Stimulated activated CD8-positive, alpha-beta memory T cell treated with anti-CD3 and anti-CD28 coated beads, Interleukin-12 subunit alpha, Interleukin-12 subunit beta, amount 100 ng/mL, for 1 hour (primary cell): ENCODE results near the gene OR2B2.
A peak's percentile ranks its signal among the peaks of the same experiment; 100 is the strongest.
"Not testable (repeated sequence)": the region's sequence is repeated elsewhere in the genome, so short reads cannot be mapped to it uniquely, and the experiment has no call there.

Experiments used
- DNase-seq: peaks from one replicate; pipeline ENCODE4 v3.0.0-alpha.2; 2020; ENCODE audit warnings: low read depth

The OR2B2 gene

GRCh38 chr6:27911956-27912446 is at the start of gene OR2B2:
TSS of gene OR2B2 (minus strand) at chr6:27912396. CDS start at chr6:27912319, 77 bp downstream.
- no peak for DNase-seq

GRCh38 chr6:27957516-27957915 is 45.3 kb upstream of the OR2B2 start:
- DNase-seq = no peak

DNA sequence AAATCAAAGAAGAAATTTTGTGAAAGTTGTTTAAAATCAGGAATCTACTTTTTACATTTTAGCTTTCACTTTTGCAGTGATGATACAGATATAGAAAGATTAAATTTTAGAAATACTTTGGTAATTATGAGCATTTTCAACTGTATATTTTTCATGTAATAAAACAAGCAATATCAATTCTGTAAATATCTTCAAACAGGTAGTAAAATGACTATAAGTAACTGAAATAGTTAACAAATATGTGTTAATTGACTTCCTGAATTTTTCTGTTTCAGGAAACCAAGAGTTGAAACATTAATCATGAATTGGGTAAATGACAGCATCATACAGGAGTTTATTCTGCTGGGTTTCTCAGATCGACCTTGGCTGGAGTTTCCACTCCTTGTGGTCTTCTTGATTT is 44.7 kb upstream of the OR2B2 start, which contains the start of gene OR2B6:
TSS of gene OR2B6 (plus strand) at position 301 of the 400 bp plus-strand sequence. CDS start at position 301, 0 bp downstream.
- DNase-seq = no peak

DNA sequence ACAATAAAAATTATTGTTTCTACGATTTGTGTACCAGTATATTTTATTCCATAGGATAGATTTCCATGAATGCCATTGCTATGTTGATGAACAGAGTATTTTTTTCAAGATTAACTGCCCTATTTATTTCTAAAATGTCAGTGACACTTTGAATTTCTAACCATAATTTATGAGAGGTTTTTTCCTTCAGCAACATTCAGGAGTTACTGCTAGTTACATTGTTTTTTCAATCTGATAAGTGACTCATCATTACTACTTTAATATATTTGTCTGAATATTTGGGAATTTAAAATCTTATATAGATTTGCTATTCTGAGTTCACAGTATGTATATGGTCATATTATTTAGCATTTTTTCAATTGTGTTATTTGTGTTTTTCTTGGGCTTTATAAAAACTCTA is 38.8 kb upstream of the OR2B2 start:
- DNase-seq = no peak

DNA sequence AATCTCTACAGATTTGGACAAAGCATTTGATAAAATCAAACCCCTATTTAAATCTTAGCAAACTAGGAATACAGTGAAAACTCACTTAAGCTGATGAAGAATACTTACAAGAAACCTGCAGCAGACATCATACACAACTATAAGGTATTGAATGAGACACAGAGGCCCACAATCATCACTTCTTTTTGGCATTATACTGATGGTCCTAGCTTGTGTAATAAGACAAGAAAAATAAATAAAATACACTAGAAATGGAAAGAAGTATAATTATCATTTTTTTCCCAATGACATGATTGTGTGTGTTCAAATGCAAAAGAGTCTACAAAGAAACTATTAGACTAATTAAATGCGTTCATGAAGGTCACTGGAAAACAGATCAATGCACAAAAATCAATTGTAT is 36.0 kb upstream of the OR2B2 start:
- no peak for DNase-seq

- DNase-seq = not testable (repeated sequence)
Observed at GRCh38 chr6:27943072-27943471, 30.9 kb upstream of the OR2B2 start.

DNA sequence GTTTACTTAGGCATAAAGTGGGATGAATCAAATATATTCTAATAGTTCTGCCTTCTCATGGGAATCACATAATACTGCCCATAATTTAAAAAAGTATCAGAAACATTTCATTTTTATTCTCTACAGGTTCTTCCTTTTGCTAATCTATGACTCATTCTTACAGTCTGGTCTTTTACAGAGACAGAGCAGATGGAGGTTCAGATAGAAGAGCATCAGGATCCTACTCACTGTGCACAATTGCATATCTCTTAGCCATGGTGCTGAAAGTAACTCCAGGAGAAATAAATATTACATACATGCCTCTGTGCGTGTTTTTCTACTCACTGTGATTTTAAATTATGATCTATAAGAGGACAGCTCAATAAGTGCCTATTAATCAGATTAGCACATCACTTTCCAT is 28.6 kb upstream of the OR2B2 start:
- no peak for DNase-seq

DNA sequence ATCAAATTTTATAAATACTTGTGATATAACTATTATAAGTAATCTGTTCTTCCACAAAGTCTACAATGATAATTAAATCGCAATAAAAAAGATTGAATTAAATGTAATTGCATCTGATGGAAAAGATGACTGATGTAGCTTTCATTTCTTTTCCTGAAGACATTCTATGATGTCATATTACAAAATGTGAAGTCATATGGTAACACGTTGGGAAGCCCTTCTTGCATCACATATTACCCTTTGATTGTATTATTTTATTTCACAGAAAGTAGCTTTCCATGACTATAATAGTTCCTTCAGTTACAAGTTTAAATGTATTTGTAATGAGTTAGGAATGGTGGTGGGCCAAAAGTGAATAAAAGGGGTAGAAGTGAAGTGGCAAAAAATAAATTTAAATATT is 19.0 kb upstream of the OR2B2 start:
- no peak for DNase-seq

- not testable (repeated sequence) for DNase-seq
Observed at GRCh38 chr6:27929930-27930329, 17.7 kb upstream of the OR2B2 start.

DNA sequence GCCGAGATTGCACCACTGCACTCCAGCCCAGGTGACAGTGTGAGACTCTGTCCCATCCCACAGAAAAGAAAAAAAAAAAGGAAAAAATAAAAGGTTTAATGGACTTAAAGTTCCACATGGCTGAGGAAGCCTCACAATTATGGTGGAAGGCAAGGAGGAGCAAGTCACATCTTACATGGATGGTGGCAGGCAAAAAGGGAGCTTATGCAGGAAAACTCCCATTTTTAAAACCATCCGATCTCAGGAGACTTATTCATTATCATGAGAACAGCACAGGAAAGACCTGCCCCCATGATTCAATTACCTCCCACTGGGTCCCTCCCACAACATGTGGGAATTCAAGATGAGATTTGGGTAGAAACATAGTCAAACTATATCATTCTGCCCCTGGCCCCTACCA is 15.8 kb upstream of the OR2B2 start:
- not testable (repeated sequence) for DNase-seq

DNA sequence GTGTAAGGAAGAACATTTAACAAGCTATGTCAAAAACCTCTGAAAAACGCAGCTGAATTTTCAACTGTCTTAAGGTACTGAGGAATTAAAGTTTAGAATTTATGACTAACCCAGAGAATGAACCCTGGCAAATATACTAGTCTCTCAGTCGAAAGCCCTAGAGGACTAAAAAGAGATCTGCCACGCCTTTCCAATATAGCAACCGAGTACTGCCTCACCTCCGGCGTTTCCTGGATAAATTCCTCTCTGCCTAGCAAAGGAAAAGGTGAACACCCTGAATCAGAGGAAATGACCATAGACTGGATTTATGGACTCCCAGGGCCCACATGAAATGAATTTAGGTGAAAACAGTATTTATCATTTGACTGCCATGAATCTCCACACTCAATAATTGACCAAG is 12.0 kb upstream of the OR2B2 start:
- no peak for DNase-seq

DNA sequence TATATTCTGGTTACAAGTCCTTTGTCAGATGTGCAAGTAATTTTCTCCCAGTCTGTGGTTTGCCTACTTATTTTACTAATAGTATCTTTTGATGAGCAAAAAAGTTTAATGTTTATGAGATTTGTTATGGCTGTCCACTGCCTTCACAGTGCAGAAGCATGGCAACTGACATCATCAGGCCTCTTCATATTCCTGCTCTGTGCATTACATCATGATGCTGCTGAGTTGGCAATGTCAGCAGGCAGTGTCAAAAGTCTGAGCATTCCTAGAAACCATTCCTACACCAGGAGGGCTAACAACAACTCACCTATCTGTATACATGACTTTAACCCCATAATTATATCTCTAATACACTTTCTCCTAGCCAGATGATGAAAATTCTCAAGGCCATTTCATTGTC is 10.8 kb upstream of the OR2B2 start:
- no peak for DNase-seq

GRCh38 chr6:27908017-27908416 is 4.2 kb downstream of the OR2B2 start:
- no peak for DNase-seq

GRCh38 chr6:27902335-27903314 is 9.6 kb downstream of the OR2B2 start:
- DNase-seq = peak; percentile 85

- DNase-seq = no peak
Observed at GRCh38 chr6:27901801-27902200, 10.4 kb downstream of the OR2B2 start.

DNA sequence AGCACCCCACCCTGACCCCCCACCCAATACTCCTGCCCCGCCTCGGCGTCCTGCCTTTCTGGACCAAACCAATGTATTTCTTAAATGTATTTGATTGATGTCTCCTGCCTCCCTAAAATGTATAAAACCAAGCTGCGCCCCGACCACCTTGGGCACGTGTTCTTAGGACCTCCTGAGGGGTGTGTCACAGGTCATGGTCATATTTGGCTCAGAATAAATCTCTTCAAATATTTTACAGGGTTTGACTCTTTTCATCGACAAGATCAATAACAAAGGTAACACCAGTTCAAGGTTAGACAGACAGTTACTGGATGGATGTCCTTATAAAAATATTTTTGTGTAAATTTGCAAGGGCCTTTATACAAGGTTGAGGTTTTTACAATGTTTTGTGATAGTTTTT is 12.0 kb downstream of the OR2B2 start:
- DNase-seq = not testable (repeated sequence)

DNA sequence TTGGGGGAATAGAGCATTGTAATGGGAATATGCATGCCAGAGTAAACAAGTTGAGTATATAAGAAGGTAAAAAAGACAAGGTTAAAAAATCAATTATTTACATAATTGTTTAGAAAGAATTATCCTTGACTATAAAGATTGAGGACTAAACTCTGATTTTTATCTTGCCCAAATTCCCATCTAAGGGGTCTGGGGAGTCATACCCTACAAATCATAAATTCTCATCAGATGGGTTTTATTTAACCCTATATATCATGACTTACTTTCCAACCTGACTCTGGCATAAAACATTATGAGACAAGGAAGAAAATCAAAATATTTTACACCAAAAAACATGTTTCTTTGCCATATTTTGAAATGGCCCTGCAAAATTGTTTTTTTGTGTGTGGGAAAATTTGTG is 12.7 kb downstream of the OR2B2 start:
- no peak for DNase-seq

- DNase-seq = no peak
Observed at GRCh38 chr6:27897580-27898206, 14.5 kb downstream of the OR2B2 start.

- DNase-seq = no peak
Observed at GRCh38 chr6:27896398-27896796, 15.8 kb downstream of the OR2B2 start.

DNA sequence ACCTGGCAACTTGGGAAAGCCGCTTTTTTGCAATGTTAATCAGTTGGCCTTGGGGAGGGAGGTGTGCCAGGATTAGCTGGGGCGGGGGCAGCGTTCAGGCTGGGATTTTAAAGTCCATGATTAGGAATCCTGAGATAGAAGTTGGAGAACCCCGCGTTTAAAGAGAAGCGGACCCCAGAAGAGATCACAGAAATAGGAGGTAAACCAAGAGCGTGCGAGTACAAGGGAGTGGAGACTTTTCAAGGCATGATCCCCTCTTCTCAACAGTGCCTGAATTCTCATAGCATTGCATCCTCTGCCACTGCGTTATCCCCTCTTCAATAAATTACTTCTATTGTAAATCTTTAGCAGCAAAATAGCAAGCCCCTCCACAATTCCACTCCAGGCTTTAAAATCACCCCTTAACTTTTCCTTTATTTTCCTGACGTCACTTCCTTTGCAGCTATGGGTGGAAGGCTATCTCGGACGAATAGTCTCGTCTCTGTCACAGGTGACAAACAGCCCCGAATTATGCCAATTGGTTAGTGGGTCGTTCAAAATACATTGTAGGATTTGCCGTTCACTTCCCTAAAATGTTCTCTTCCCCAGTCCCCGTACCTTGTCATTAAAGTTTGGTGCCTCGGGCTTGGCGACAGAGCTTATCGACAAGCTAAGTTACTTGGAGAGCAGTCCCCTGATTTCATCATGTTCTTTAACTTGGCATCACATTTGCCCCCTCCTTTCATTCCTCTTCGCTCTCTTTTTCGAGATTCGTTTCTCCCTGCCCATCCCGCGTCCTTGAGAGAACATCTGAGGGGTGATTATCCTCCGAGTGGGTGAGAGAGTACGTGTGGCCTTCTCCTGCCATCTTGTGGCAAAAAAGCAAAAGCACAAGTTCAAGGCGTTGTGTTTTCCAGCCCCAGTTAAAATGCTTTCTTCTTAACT is 17.1 kb downstream of the OR2B2 start:
- DNase-seq = peak; percentile 49

DNA sequence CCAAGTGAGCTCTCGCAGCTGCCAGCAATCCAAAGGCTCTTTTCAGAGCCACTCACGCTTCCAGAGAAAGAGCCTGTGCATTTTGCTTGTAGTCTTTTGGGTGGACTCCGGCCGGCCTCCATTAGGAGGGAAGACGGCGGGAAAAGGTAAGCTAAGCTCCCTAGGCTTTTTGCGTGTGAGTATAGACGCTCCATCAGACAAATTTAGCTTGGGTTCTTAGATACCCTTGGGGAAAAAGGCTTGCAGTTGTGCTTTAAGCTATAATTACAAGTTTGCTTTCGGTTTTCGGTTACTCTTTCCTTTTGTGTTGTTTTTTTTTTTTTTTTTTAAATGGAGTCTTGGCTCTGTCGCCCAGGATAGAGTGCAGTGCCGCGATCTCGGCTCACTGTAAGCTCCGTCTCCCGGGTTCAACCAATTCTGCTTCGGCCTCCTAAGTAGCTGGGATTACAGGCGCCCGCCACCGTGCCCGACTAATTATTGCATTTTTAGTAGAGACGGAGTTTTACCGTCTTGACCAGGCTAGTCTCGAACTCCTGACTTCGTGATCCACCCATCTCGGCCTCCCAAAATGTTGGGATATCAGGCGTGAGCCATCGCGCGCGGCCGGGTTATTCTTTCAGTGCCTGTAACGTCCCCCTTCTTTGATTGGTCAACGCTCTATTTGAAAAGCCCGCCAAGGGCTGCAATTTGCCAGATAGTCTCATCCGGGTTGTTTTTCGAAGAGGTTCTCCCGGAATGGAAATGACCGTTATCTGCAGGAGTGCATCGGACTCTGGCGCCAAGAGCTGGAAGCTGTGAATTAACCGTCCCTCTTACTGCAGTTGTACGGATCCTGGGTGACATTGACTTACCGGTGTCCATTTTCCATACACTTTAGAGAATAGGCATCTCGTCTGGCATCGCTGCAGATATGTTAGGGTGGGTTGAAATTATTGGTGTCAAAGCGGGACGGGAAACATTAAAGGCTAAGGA is 18.1 kb downstream of the OR2B2 start:
- DNase-seq = peak; percentile 63
